ENCODE data around the gene CHRNG. TPM values are rescaled to one million over a fixed set of nuclear protein-coding genes. Genes with fewer than 3 reads are reported as not detected.

The CHRNG gene
- total RNA-seq, 3 donors from 2014 or later = not detected

DNA sequence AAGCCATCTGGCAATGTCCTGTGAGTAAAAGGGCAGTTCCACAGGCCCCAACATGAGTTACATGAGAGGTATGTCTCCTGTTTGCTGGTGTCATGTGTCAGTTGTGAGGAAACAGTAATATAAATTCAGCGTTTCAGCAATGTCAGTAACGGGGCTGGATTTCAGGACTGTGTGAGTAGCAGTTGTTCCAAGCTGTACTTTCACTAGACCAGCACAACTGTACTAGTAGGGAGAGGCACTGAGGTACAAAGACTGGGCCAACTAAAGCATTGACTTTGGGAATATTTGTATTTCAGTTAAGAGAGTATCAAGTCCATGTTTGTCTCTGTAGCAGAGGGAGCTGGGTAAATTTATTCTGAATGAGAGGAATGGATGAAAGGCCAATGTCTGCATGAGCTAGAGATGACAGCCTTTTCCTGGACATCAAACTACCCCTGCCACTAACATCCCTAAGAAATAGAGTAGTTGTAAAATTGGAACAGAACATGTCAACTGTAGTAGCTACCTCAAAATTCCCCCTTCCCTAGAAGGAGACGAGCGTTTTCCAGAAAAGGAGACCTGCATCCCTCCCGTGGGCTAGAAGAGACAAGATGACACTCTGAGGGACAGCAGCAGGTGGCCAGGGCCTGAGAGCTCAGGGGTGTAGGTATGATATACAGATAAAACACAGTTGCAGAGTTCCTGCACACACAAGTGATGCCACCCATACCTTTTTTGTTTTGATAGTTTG, 35.3 kb downstream of the CHRNG start:
- H3K9me3 ChIP-seq = no peaks in the 10 kb centered on the region
- intact Hi-C loops (cut with DNase I, micrococcal nuclease) = no loop called here
- peaks cover 10% of the 10 kb centered on the region for H3K4me1 ChIP-seq (ENCODE audit: low read depth)
- peak; percentile 32 for ATAC-seq
- no peaks in the 10 kb centered on the region for H3K36me3 ChIP-seq (ENCODE audit: low read depth)
- no peak for DNase-seq
- H3K4me3 ChIP-seq = no peak overlapping the region
- TF ChIP-seq, protein P1, sequence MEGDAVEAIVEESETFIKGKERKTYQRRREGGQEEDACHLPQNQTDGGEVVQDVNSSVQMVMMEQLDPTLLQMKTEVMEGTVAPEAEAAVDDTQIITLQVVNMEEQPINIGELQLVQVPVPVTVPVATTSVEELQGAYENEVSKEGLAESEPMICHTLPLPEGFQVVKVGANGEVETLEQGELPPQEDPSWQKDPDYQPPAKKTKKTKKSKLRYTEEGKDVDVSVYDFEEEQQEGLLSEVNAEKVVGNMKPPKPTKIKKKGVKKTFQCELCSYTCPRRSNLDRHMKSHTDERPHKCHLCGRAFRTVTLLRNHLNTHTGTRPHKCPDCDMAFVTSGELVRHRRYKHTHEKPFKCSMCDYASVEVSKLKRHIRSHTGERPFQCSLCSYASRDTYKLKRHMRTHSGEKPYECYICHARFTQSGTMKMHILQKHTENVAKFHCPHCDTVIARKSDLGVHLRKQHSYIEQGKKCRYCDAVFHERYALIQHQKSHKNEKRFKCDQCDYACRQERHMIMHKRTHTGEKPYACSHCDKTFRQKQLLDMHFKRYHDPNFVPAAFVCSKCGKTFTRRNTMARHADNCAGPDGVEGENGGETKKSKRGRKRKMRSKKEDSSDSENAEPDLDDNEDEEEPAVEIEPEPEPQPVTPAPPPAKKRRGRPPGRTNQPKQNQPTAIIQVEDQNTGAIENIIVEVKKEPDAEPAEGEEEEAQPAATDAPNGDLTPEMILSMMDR (IDR thresholded peaks at IDR 0.05) = no peak

GRCh38 chr2:232575404-232575746, 35.9 kb downstream of the CHRNG start:
- Histone ChIP-seq H3K9me3 (no peaks in the 10 kb centered on the region), H3K4me1 (ENCODE audit: low read depth) (peaks cover 10% of the 10 kb centered on the region), H3K36me3 (ENCODE audit: low read depth) (no peaks in the 10 kb centered on the region), H3K4me3 (no peak overlapping the region)
- ATAC-seq (no peak), DNase-seq (no peak)
- intact Hi-C loops (cut with DNase I, micrococcal nuclease) = no loop called here
- TF ChIP-seq, protein P1 (IDR thresholded peaks at IDR 0.05) = no peak

DNA sequence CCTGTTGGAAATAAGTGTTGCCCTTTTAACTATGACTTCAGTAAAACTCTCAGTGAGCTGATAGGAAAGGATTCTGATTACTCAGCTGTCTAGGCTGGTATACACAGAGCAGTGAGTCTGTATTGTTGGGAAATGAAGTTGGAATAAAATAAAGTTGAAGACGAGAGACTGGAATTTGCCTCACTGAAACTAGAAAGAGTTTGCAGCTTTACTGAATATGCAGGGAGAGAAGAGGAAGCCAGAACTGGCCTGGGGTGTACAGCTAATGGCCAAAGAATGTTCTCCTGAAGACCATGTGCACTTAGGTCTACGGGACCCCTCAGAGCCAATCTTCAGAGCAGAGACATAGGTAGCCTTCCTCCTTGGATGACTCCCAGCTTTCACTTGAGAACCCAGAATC, 37.5 kb downstream of the CHRNG start:
- no peaks in the 10 kb centered on the region for H3K36me3 ChIP-seq (ENCODE audit: low read depth)
- no peaks in the 10 kb centered on the region for H3K9me3 ChIP-seq
- TF ChIP-seq, protein P1 (IDR thresholded peaks at IDR 0.05) = no peak
- no peak overlapping the region for H3K4me3 ChIP-seq
- ATAC-seq = no peak
- no peak for DNase-seq
- intact Hi-C loops (cut with DNase I, micrococcal nuclease) = no loop called here
- H3K4me1 ChIP-seq (ENCODE audit: low read depth) = peaks cover 14% of the 10 kb centered on the region

DNA sequence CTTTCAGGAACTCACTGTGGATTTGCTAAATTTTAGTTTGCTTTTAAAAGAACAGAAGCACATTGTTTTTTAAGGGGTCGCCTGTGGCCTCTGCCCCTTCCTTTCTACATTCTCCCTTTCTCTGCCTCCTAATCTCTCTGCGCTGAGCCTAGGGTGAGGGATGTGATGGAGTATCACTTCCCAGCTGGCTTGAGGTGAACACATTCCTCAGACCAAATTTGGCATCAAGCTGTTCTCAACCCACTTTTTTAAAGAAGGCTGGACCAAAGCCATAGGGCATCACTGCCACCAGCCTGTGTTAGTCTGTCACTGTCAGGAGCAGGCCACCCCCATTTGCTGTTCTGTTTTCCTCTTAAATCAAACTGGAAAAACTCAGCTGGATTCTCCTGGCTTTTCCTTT, 38.3 kb downstream of the CHRNG start:
- intact Hi-C loops (cut with DNase I, micrococcal nuclease) = no loop called here
- Histone ChIP-seq H3K4me3 (no peak overlapping the region), H3K36me3 (ENCODE audit: low read depth) (no peaks in the 10 kb centered on the region), H3K9me3 (no peaks in the 10 kb centered on the region), H3K4me1 (ENCODE audit: low read depth) (peaks cover 12% of the 10 kb centered on the region)
- no peak for DNase-seq
- TF ChIP-seq, protein P1 (IDR thresholded peaks at IDR 0.05) = no peak
- ATAC-seq = no peak

DNA sequence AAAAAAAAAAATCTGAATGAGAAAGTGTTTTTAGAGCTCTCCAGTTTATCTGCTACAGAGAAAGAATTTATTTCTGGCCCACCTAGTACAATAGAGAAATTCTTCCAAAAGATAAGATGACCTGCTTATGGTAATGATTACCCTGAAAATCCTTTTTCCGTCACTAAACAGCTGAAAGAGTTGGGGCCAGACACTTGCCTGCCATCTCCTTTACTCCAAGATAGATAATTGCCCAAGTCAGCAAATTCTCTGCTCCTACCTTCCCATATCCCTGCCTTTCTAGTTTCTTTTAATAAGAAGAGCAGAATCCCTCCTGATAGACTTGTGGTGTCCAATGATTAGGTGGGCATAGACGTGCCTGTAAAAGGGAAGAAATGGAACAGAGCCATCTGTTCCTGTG, 39.1 kb downstream of the CHRNG start:
- DNase-seq = no peak
- TF ChIP-seq, protein P1 (IDR thresholded peaks at IDR 0.05) = no peak

GRCh38 chr2:232580648-232580981, 41.1 kb downstream of the CHRNG start:
- H3K36me3 ChIP-seq (ENCODE audit: low read depth) = no peaks in the 10 kb centered on the region
- intact Hi-C loops (cut with DNase I, micrococcal nuclease) = no loop called here
- DNase-seq (no peak), ATAC-seq (no peak)
- TF ChIP-seq, protein P1 (IDR thresholded peaks at IDR 0.05) = no peak
- no peak overlapping the region for H3K4me3 ChIP-seq
- H3K4me1 ChIP-seq (ENCODE audit: low read depth) = peaks cover 9% of the 10 kb centered on the region
- no peaks in the 10 kb centered on the region for H3K9me3 ChIP-seq

More for the DNA sequence above, 39.1 kb downstream of the CHRNG start:
- Histone ChIP-seq H3K9me3 (no peaks in the 10 kb centered on the region), H3K36me3 (ENCODE audit: low read depth) (no peaks in the 10 kb centered on the region), H3K4me1 (ENCODE audit: low read depth) (peaks cover 9% of the 10 kb centered on the region), H3K4me3 (no peak overlapping the region)
- ATAC-seq = no peak
- intact Hi-C loops (cut with DNase I, micrococcal nuclease) = no loop called here

Measured in mucosa of descending colon (tissue), 3 donors.